ENCODE results near the gene RHBDD3.

DNA sequence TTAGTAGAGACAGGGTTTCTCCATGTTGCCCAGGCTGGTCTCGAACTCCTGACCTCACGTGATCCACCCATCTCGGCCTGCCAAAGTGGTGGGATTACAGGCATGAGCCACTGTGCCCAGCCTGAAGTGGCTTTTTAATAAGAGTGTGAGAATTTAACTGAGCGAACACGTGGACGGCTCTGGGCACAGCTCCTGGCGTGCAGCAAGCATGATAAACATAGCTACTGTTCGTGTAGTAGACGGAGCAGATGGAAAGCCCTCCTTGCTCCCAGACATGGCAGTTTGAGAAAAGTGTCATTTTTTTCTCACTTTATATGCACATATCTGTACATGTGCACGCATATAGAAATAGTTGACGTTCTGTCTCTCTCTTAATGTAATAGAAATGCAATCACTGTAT is 55.0 kb downstream of the RHBDD3 start:
- no peak for TF ChIP-seq GATA2 (IDR thresholded peaks at IDR 0.05; ENCODE audit: low read depth, low read length)
- TF ChIP-seq GATA3 (IDR thresholded peaks at IDR 0.05; ENCODE audit: low read depth, low read length), result no peak
